Measurements from ENCODE around the gene SLC39A1.

The SLC39A1 gene

DNA sequence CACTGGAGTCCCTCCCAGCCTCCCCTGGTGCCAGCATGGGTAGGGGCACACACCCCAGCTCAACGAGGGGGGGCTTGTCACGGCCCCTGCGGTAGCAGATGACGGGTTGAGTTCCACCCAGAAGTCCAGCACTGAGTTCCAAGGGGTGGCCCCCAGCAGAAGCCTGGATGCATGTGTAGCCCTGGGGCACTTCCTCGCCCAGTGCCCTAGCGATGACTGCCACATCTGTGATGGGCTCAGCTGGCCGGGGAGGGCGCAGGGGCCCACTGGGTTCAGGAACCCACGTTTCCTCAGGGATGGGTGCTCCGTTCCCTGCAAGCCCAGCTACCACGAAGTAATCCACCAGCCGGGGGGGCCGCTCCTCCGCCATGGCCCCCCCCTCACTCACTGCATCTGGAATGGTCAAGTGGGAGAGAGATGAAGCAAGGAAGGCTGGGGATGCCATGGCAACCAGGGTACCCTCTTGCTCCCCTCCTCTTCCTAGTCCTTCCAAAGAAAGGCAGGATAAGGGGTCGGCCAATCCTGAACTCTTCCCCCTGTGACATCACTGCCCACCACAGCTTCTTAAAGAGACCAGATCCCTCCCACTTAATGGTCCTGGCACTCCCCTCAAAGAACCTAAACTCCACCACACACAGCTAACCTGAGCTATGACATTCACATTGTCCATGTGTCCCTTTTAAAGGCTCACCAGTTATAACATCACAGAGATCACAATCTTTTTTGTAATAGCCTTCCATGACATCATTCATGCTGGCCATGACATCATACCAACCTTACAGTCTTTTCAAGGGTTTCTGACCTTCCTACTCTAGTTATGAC, 19.1 kb downstream of the SLC39A1 start:
- no peak overlapping the region for H3K4me3 ChIP-seq (ENCODE audit: control insufficient read depth, low read depth, low read length)
- TF ChIP-seq, protein P1, sequence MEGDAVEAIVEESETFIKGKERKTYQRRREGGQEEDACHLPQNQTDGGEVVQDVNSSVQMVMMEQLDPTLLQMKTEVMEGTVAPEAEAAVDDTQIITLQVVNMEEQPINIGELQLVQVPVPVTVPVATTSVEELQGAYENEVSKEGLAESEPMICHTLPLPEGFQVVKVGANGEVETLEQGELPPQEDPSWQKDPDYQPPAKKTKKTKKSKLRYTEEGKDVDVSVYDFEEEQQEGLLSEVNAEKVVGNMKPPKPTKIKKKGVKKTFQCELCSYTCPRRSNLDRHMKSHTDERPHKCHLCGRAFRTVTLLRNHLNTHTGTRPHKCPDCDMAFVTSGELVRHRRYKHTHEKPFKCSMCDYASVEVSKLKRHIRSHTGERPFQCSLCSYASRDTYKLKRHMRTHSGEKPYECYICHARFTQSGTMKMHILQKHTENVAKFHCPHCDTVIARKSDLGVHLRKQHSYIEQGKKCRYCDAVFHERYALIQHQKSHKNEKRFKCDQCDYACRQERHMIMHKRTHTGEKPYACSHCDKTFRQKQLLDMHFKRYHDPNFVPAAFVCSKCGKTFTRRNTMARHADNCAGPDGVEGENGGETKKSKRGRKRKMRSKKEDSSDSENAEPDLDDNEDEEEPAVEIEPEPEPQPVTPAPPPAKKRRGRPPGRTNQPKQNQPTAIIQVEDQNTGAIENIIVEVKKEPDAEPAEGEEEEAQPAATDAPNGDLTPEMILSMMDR (IDR thresholded peaks at IDR 0.05; ENCODE audit: control insufficient read depth, insufficient read depth, low read depth, low read length, missing control alignments), result no peak
- no peak for DNase-seq (ENCODE audit: low read depth)

- no peak overlapping the region for H3K4me3 ChIP-seq (ENCODE audit: control insufficient read depth, low read depth, low read length)
- TF ChIP-seq, protein P1 (IDR thresholded peaks at IDR 0.05; ENCODE audit: control insufficient read depth, insufficient read depth, low read depth, low read length, missing control alignments), result no peak
- DNase-seq (ENCODE audit: low read depth), result no peak
Observed at GRCh38 chr1:153942766-153943549, 20.4 kb downstream of the SLC39A1 start.

DNA sequence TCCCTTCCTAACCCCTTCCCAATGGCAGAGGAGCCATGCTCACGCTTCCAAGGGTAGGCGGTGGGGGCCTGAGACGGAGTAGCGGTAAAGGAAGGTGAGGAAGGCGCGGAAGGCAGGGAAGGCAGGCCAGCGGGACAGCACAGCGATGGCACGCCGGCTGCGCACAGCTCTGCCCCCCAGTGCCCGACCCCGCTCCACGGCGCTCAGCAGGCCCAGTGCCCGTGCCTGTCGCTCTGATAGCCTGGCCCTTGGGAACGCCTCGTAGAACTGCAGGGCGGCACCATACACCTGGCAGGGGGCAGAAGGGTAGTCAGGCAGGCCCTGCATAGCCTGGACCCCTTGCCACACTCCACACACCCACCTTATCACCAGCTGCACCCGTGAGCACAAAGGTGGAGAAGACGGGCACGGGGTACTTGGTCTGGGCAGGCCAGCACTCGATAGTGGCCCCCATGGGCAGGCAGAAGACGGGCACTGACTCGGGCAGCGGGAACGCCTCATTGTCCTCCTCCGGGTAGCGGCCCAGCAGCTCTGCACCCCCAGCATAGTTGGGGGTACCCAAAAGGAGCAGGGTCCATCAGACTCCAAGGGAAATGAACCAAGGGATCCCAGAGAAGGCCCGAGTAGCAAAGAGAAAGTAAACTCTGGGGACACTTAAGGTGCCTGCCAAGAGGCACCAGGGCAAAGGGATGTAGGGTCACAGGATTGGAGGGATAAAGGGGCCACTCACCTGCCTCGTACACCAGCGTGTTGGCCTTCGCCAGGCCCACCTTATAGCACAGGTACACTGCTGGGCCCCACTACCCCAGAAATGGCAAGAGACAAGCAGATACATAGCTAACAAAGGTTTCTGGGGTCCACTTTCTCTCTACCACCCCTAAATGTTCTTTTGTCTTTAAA, 21.3 kb downstream of the SLC39A1 start:
- TF ChIP-seq, protein P1 (IDR thresholded peaks at IDR 0.05; ENCODE audit: control insufficient read depth, insufficient read depth, low read depth, low read length, missing control alignments), result no peak
- no peak for DNase-seq (ENCODE audit: low read depth)
- no peak overlapping the region for H3K4me3 ChIP-seq (ENCODE audit: control insufficient read depth, low read depth, low read length)

GRCh38 chr1:153940756-153941155, 22.6 kb downstream of the SLC39A1 start:
- no peak for DNase-seq (ENCODE audit: low read depth)
- no peak overlapping the region for H3K4me3 ChIP-seq (ENCODE audit: control insufficient read depth, low read depth, low read length)
- TF ChIP-seq, protein P1 (IDR thresholded peaks at IDR 0.05; ENCODE audit: control insufficient read depth, insufficient read depth, low read depth, low read length, missing control alignments), result no peak

DNA sequence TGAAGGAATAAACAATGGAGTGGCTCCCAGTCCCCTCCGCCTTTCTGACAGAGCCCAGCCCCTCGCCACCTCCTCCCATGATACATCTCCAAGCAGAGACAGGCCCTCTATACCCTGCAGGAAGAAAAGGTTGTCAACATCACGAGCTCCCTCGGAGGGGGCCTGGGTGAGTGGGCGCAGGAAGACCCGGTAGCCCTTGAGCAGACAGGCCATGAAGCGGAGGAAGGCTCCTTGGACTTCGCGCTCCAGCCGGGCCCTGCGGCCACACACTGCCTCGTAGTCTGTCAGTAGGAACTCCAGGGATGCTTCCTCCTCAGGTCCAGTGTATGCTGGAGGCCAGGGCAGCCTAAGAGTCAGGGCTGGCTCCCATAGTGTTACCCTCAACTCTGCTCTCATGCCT, 23.9 kb downstream of the SLC39A1 start:
- TF ChIP-seq, protein P1 (IDR thresholded peaks at IDR 0.05; ENCODE audit: control insufficient read depth, insufficient read depth, low read depth, low read length, missing control alignments), result no peak
- no peak for DNase-seq (ENCODE audit: low read depth)
- H3K4me3 ChIP-seq (ENCODE audit: control insufficient read depth, low read depth, low read length), result no peak overlapping the region

DNA sequence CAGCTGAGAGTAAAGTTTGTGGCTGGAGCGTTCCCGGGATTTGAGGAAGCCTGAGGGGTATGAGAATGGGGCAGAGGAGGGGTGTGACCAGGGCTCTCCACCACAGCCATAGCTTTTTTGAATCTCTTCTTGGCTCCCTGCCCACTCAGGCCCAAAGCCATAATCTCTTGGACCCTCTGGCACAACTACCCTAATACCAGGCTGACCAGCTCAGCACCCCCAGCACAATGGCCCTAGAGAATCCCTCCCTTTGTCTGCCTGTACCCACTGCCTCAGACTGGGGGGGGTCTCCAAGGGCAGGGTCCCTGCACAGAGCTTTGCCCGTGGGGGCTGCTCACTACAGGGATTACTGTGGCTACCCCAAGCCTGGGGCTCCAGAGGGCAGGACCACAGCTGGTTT, 24.3 kb downstream of the SLC39A1 start:
- no peak for DNase-seq (ENCODE audit: low read depth)
- TF ChIP-seq, protein P1 (IDR thresholded peaks at IDR 0.05; ENCODE audit: control insufficient read depth, insufficient read depth, low read depth, low read length, missing control alignments), result no peak
- no peak overlapping the region for H3K4me3 ChIP-seq (ENCODE audit: control insufficient read depth, low read depth, low read length)

Measured in AG09309 (cell line).